HEK293T (cell line): ENCODE data around the gene RBKS.

Experiments used
- CTCF ChIA-PET: fragments of 350-600 bp; formaldehyde crosslinking; extraction: SDS; loops from one replicate; lab custom pipeline; 2021; ENCODE audit warnings: antibody characterized with exemption, inconsistent platforms; lab: Yijun Ruan, JAX
- POLR2A ChIA-PET: fragments of 350-600 bp; formaldehyde crosslinking; extraction: SDS; loops from one replicate; lab custom pipeline; 2020; ENCODE audit warnings: antibody characterized with exemption, inconsistent platforms; lab: Yijun Ruan, JAX
- DNase-seq: peaks from one replicate; pipeline ENCODE4 v3.0.0; 2012; ENCODE audit warnings: mixed read lengths; ENCODE audit errors: extremely low spot score
- ARNT ChIP-seq: fragments of 450-650 bp; IDR thresholded peaks from 2 replicates; pipeline ENCODE4 v1.6.1; 2017; ENCODE audit warnings: mild to moderate bottlenecking
- BHLHE40 ChIP-seq: fragments of 450-650 bp; IDR thresholded peaks from 2 replicates; pipeline ENCODE4 v1.6.1; 2016; ENCODE audit warnings: mild to moderate bottlenecking, moderate library complexity, borderline replicate concordance
- CTBP1 ChIP-seq: fragments of 450-650 bp; IDR thresholded peaks from 2 replicates; pipeline ENCODE4 v1.6.1; 2016; ENCODE audit warnings: borderline replicate concordance
- ELF4 ChIP-seq: fragments of 450-650 bp; IDR thresholded peaks from 2 replicates; pipeline ENCODE4 v1.6.1; 2017; ENCODE audit warnings: antibody characterized with exemption
- FOXA1 ChIP-seq: fragments of 450-650 bp; IDR thresholded peaks from 2 replicates; pipeline ENCODE4 v1.6.1; 2016; ENCODE audit warnings: mild to moderate bottlenecking
- FOXK2 ChIP-seq: fragments of 450-650 bp; IDR thresholded peaks from 2 replicates; pipeline ENCODE4 v1.6.1; 2016; ENCODE audit warnings: mild to moderate bottlenecking
- FOXM1 ChIP-seq: fragments of 450-650 bp; IDR thresholded peaks from 2 replicates; pipeline ENCODE4 v1.6.1; 2017; ENCODE audit warnings: mild to moderate bottlenecking, borderline replicate concordance
- HDGF ChIP-seq: fragments of 450-650 bp; IDR thresholded peaks from 2 replicates; pipeline ENCODE4 v1.6.1; 2017; ENCODE audit warnings: antibody characterized with exemption, borderline replicate concordance
- L3MBTL2 ChIP-seq: fragments of 450-650 bp; conservative IDR thresholded peaks from 2 replicates; pipeline ENCODE4 v1.6.1; 2016; ENCODE audit warnings: mild to moderate bottlenecking
- LEF1 ChIP-seq: fragments of 450-650 bp; IDR thresholded peaks from 2 replicates; pipeline ENCODE4 v1.6.1; 2017; ENCODE audit warnings: mild to moderate bottlenecking, borderline replicate concordance
- NFRKB ChIP-seq: fragments of 450-650 bp; IDR thresholded peaks from 2 replicates; pipeline ENCODE4 v1.6.1; 2016; ENCODE audit warnings: mild to moderate bottlenecking, moderate library complexity
- PKNOX1 ChIP-seq: fragments of 450-650 bp; IDR thresholded peaks from 2 replicates; pipeline ENCODE4 v1.6.1; 2016
- SP1 ChIP-seq: fragments of 450-650 bp; IDR thresholded peaks from 2 replicates; pipeline ENCODE4 v1.6.1; 2017
- SUZ12 ChIP-seq: fragments of 450-650 bp; IDR thresholded peaks from 2 replicates; pipeline ENCODE4 v1.6.1; 2016; ENCODE audit warnings: mild to moderate bottlenecking
- TARDBP ChIP-seq: fragments of 450-650 bp; IDR thresholded peaks from 2 replicates; pipeline ENCODE4 v1.6.1; 2016
- ZNF384 ChIP-seq: fragments of 450-650 bp; IDR thresholded peaks from 2 replicates; pipeline ENCODE4 v1.6.1; 2016

RBKS gene

GRCh38 chr2:27815860-27816438 is 74.2 kb downstream of the RBKS start:
- POLR2A ChIA-PET = no interaction called here
- TF ChIP-seq CTBP1 = no peak
- no peak for TF ChIP-seq FOXM1
- TF ChIP-seq PKNOX1 = no peak
- TF ChIP-seq LEF1 = no peak
- no peak for TF ChIP-seq FOXA1
- no peak for TF ChIP-seq ELF4
- no peak for TF ChIP-seq ZNF384
- no peak for TF ChIP-seq SUZ12
- TF ChIP-seq L3MBTL2 = no peak
- CTCF ChIA-PET = no interaction called here
- DNase-seq = no peak

GRCh38 chr2:27814758-27815157 is 75.4 kb downstream of the RBKS start:
- no peak for DNase-seq
- POLR2A ChIA-PET = no interaction called here
- CTCF ChIA-PET = no interaction called here
- no peak for TF ChIP-seq NFRKB
- TF ChIP-seq ELF4 = no peak
- no peak for TF ChIP-seq ZNF384
- TF ChIP-seq L3MBTL2 = no peak
- no peak for TF ChIP-seq TARDBP
- no peak for TF ChIP-seq FOXK2
- no peak for TF ChIP-seq FOXA1
- no peak for TF ChIP-seq SP1
- TF ChIP-seq LEF1 = no peak
- TF ChIP-seq BHLHE40 = no peak
- no peak for TF ChIP-seq CTBP1

GRCh38 chr2:27811768-27812167 is 78.4 kb downstream of the RBKS start:
- DNase-seq = no peak
- POLR2A ChIA-PET = no interaction called here
- CTCF ChIA-PET = no interaction called here
- TF ChIP-seq SUZ12 (no peak), PKNOX1 (no peak), ELF4 (no peak), BHLHE40 (no peak), SP1 (no peak), FOXM1 (no peak)

- ChIA-PET POLR2A (no interaction called here), CTCF (no interaction called here)
- DNase-seq = no peak
- TF ChIP-seq ELF4 = no peak
- TF ChIP-seq FOXM1 = no peak
- TF ChIP-seq CTBP1 = no peak
- TF ChIP-seq ZNF384 = no peak
- no peak for TF ChIP-seq FOXA1
- no peak for TF ChIP-seq HDGF
- no peak for TF ChIP-seq ARNT
Measured at GRCh38 chr2:27810455-27810854, 79.7 kb downstream of the RBKS start.

GRCh38 chr2:27809761-27810241 is 80.4 kb downstream of the RBKS start:
- CTCF ChIA-PET = no interaction called here
- POLR2A ChIA-PET = no interaction called here
- TF ChIP-seq ARNT = no peak
- DNase-seq = no peak

- no peak for DNase-seq
- no peak for TF ChIP-seq FOXK2
- no peak for TF ChIP-seq PKNOX1
- POLR2A ChIA-PET = no interaction called here
- CTCF ChIA-PET = no interaction called here
Measured at GRCh38 chr2:27808984-27809383, 81.2 kb downstream of the RBKS start.

GRCh38 chr2:27808418-27808817 is 81.8 kb downstream of the RBKS start:
- POLR2A ChIA-PET = no interaction called here

More at GRCh38 chr2:27808418-27808817, 81.8 kb downstream of the RBKS start:
- no peak for DNase-seq
- CTCF ChIA-PET = no interaction called here
- TF ChIP-seq ZNF384 (no peak), LEF1 (no peak), SP1 (no peak), ARNT (no peak), FOXK2 (no peak), CTBP1 (no peak), ELF4 (no peak), FOXA1 (no peak), FOXM1 (no peak), TARDBP (no peak), BHLHE40 (no peak), NFRKB (no peak), SUZ12 (no peak), L3MBTL2 (no peak), PKNOX1 (no peak), HDGF (no peak)
